ENCODE data around the gene PLPPR2.

GRCh38 chr19:11355160-11356073, at the start of gene PLPPR2:
- TF ChIP-seq CTCF (IDR thresholded peaks at IDR 0.05 in 8 of 11, conservative IDR thresholded peaks at IDR 0.05 in 3 of 11) (no peak), POLR2A (IDR thresholded peaks at IDR 0.05) (peak in 1 of 3 donors; percentile 26)
